Right renal pelvis (tissue), 4 donors: ENCODE measurements around the gene PARP3. TPM values are rescaled to one million over a fixed set of nuclear protein-coding genes. Genes with fewer than 3 reads are reported as not detected.
"Not testable (repeated sequence)": the region's sequence is repeated elsewhere in the genome, so short reads cannot be mapped to it uniquely, and the experiment has no call there.

Experiments used
- DNase-seq, 4 donors: peaks; one replicate each; pipeline ENCODE4 v3.0.0-alpha.2; 2013; ENCODE audit warnings: low read depth in 4 of 4, low spot score in 3 of 4, missing footprints in 1 of 4
- polyA plus RNA-seq, 4 donors: library from polyadenylated mRNA; unstranded; fragments of 120-200 nt; gene quantifications; one replicate each; pipeline ENCODE4 v1.2.1, GENCODE V29; 2013; ENCODE audit not compliant: insufficient read length in 4 of 4

Gene PARP3
- polyA plus RNA-seq, 4 donors = 16.0 to 19.6 (median 17.2) TPM

- no peak for DNase-seq
These were observed 40.2 kb downstream of the PARP3 start for GRCh38 chr3:51982352-51982837.

- no peak for DNase-seq
These were observed 40.8 kb downstream of the PARP3 start, which contains the start of gene ACY1 for GRCh38 chr3:51982838-51983577. Gene ACY1 (plus strand): TSS chr3:51983535. CDS start chr3:51984065, 530 bp downstream.

- DNase-seq = no peak
These were observed 41.6 kb downstream of the PARP3 start for GRCh38 chr3:51983578-51984268.

DNA sequence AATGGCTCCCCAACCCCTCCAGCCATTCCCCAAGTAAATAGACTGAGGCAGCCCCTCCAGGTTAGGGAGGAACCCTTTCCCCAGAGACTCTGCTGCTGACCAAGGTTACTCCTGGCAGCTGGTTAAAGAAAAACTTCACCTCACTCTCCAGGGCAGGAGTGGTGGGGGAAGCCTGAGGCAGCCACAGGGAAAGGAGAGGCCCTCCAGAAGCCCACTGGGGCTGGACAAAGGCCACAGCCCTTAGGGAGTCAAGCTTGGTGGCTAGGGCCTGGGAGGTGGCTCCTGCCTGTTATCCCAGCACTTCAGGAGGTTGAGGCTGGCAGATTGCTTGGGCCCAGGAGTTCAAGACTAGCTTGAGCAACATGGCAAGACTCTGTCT, 42.1 kb downstream of the PARP3 start:
- DNase-seq = no peak

GRCh38 chr3:51985063-51985462, 42.9 kb downstream of the PARP3 start:
- no peak for DNase-seq

GRCh38 chr3:51986010-51986947, 44.1 kb downstream of the PARP3 start:
- no peak for DNase-seq

DNA sequence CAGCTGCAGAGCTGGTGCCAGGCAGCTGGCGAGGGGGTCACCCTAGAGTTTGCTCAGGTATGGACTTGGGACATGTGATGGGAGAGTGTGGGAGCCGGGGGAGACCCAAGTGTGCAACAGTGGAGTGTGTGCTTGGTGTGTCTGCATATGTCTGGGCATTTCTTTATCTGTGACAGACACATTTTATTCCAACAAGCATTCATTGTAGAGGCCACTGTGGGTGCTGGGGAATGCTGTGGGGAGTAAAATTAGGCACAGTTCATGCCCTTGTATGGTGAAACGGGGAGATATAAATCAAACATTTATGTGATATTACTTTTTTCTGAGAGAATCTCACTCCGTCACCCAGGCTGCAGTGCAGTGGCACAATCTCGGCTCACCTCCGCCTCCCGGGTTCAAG, 45.4 kb downstream of the PARP3 start:
- DNase-seq = no peak

- DNase-seq = no peak
These were observed 46.4 kb downstream of the PARP3 start for GRCh38 chr3:51988286-51989146.

- not testable (repeated sequence) for DNase-seq
These were observed 48.4 kb downstream of the PARP3 start for GRCh38 chr3:51990501-51990971.

GRCh38 chr3:51992017-51992682, 50.0 kb downstream of the PARP3 start:
- DNase-seq = no peak

DNA sequence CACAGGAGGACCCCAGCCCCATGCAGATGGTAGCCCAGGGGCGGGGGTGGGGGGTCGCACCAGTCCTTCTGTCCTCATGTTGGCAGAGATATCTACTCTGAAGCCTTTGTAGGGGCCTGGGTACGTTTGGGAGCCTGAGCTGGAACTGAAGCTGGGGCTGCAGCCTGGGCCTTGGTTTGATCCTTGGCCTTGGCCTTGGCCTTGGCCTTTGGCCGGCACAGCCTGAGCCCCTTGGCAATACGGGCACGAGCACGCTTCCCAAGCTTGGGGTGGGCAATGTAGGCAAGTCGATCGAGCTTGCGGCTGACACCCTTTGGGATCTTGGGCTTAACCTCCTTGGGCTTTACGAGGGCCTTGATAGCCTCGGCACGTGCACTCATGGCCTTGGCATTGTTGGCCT, 51.5 kb downstream of the PARP3 start:
- DNase-seq = not testable (repeated sequence)

GRCh38 chr3:51994530-51994929, 52.4 kb downstream of the PARP3 start:
- DNase-seq = no peak

DNA sequence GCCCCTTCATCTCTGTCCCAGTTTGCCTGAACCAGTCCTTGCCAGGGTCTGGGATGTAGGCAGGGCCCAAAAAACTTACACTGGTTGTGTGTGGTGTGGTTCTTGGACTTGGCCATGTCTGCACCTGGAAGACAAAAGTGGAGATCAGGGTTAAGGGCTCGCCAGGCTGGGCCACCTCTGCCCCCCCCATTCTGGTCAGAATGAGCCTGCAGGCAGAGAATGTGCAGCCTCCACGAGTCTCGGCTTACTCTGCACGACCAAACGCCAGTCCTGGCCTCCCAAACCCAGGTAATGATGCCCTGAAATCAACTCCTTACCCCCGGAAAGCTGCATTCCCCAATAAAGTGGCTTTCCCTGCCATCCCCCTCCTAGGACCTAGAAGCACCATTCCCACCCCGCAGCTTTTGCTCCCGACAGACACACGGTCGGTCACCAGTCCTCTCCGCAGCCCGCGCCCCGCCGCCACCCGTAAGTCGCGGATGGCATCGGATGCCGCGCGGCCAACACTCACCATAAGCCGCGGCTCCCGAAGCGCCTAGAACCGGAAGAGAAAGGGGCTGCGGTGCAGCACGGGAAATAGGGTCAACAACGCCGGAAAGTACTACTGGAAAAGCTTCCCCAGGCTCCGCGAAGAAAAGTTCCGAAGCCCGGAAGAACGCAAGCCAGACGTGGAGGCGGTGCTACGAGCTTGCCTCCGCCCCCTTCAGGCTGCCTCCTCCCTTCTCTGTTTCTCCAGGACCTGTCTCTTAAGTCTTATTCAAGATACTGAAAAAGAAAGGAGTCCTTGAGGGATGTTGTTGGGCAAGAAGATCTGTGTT, 53.4 kb downstream of the PARP3 start, which contains the start of gene RPL29:
TSS of gene RPL29 (minus strand) at position 550 of the 818 bp plus-strand sequence. CDS start at position 116, 434 bp downstream.
- peak; percentile 92 to 94 (median 93) for DNase-seq

DNA sequence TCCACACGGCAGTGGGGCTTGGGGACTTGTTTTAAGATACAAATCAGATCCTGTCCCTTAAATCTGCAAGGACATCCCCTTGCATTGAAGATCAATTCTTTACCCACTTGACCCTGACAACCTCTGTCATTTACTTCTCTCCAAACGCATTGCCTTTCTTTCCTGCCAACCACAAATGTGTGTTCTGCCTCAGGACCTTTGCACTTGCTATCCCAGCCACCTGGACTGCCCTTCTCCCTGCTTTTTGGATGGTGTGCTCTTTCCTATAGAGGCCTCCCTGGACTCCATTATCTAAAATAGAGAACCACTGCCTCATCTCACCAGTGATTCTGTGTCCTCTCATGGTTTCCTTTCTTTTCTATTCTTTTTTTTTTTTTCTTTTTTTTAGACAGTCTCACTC, 55.0 kb downstream of the PARP3 start:
- DNase-seq = no peak

DNA sequence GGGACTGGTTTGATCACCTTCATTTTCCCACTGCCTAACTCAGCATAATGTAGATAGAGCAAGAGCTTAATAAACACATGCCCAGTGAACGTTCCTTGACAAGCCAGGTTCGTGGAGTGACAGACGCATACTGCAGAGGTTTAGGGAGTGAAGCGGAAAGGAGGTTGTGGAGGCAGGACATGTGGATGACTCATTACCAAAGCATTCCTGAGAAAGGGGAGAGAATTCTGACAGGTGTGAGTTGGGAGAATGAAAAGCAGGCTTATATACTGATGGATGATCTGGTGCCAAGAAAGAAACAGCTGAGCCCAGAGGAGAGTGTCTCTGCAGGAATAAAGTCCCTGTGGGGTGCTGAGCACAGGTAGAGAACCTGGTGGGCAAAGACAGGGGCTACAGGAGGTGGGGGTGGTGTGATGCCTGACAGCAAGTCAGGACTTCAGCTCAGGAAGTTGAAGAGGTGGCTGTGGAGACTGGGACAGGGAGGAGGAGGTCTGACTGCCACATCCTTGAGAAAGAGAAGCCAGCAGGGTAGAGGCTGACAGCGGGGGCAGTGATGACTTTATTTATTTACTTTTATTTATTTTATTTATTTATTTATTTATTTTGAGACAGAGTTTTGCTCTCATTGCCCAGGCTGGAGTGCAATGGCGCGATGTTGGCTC, 55.9 kb downstream of the PARP3 start:
- DNase-seq = no peak
